Limb (tissue), 2 donors: ENCODE results near the gene GRAP2.

ENCODE experiments used
- DNase-seq, 2 donors: peaks; one replicate each; pipeline ENCODE4 v3.0.0-alpha.2; 2016; ENCODE audit errors: extremely low spot score in 2 of 2

Gene GRAP2

DNA sequence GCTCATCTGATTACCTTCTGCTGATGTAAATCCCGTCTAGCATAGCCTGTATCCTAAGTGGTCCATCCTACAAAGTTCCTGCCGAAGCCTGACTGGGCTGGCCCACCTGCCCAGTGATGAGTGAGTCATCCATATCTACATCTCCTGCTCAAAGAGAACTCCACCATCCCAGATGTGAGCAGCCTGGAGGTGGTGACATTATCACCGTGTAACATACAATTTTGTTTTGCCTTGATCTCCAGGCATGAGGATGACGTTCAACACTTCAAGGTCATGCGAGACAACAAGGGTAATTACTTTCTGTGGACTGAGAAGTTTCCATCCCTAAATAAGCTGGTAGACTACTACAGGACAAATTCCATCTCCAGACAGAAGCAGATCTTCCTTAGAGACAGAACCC is 64.9 kb downstream of the GRAP2 start:
- no peak for DNase-seq

- DNase-seq, result no peak
Observed at GRCh38 chr22:39966470-39966869, 65.6 kb downstream of the GRAP2 start.

GRCh38 chr22:39967103-39967829 is 66.4 kb downstream of the GRAP2 start:
- DNase-seq, result no peak

DNA sequence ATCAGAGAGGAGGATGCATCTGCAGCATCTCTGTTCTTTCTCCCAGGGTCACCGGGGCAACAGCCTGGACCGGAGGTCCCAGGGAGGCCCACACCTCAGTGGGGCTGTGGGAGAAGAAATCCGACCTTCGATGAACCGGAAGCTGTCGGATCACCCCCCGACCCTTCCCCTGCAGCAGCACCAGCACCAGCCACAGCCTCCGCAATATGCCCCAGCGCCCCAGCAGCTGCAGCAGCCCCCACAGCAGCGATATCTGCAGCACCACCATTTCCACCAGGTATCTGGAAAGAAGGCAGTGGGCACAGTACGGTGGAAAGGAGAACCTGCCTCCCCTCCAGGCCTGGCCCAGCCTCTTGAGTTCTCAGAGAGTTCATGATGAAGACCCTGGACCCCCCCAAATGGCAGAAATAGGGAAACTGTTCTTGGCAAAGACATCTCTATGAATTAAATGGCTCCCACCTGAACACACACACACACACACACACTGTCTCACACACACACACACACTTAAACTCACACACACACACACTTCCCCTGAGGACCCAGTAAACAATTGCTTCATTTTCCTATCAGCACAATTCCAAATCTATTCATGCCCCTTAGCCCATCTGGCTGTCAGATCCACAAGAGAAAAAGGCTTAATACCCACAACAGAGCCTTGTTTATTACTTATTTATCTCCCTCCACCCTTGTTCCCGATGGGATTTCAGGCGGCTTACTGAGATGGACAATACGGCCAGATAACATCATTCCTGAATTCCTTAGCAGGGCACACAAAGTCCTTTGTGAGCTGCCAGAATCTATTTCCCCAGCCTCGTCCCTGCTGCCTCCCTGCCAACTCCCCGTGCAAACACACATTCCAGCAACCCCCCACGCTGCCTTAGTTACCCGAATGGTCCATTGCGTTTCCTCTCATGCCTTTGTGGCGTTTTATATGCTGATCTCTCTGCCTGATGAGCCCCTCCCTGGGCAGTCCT is 67.4 kb downstream of the GRAP2 start:
- DNase-seq, result peak in 1 of 2 donors; percentile 44

GRCh38 chr22:39970742-39971141 is 69.9 kb downstream of the GRAP2 start:
- no peak for DNase-seq

GRCh38 chr22:39972641-39973040 is 71.8 kb downstream of the GRAP2 start:
- no peak for DNase-seq

- DNase-seq, result no peak
Observed at GRCh38 chr22:39973656-39974055, 72.8 kb downstream of the GRAP2 start.

- DNase-seq, result no peak
Observed at GRCh38 chr22:39974065-39974464, 73.2 kb downstream of the GRAP2 start.

DNA sequence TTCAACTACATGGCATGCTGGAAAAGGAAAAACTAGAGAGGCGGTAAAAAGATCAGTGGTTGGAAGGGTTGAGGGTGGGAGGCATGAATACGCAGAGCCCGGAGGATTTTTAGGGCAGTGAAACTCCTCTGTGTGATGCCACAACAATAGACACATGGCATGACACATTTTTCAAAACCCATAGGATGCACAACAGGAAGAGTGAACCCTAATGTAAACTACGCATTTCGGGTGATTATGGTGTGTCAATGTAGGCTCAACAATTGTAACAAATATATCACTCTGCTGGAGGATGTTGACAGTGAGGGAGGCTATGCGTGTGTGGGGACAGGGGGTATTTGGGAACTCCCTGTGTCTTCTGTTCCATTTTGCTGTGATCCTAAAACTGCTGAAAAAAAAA is 78.2 kb downstream of the GRAP2 start:
- no peak for DNase-seq

DNA sequence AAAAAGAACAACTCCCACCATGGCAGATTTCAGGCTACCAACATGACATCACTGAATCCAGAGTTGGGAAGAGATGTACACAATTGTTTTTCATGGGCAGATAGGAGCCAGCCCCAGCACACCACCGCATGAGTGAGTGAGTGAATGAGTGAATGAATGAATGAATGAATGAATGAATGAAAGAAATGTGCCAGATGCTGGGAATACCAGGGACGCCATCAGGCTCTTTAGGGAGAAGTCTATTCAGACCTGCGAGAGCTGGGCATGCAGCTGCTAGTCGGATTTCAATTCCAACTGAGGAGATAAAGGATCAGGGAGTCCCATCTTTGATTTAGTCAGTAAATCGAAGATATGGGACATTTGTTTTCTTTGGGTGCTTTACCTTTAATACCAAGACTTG is 78.6 kb downstream of the GRAP2 start:
- no peak for DNase-seq

DNA sequence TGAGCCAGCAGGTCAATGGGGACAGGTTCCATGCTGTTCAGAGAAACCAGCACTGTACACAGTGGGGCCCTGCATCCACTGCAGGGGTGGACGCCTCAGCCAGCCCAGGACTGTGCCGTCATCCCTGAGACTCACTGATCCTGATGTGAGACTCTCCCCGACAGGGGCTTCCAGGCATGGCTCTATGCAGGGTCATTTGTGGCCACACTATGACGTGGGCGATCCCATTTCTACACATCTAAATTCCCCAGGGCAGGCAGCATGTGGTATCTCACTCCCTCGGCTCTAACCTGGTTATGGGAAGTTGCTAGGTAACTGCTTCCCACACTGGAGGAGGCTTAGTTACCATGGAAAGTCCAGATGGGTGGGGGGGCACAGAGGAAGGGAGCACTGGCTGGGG is 79.7 kb downstream of the GRAP2 start:
- DNase-seq, result no peak

DNA sequence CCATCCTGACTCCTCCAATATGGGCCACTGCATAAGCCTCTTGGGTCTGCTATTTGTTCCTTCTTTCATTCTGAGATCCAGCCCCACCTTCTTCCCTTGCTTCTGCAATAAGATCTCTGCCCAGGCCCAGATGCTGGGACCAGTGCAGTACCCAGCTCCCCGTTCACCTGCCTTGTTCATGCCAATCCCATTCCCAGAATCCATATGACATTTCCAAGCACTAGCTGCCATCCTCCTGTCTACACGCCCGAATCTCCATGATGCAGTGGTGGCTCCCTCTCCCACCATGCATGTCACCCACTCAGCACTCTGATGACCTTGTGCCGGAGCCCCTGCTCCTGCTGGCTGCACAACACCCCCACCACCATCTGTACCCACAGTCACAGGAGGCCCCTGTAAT is 82.5 kb downstream of the GRAP2 start:
- DNase-seq, result no peak

DNA sequence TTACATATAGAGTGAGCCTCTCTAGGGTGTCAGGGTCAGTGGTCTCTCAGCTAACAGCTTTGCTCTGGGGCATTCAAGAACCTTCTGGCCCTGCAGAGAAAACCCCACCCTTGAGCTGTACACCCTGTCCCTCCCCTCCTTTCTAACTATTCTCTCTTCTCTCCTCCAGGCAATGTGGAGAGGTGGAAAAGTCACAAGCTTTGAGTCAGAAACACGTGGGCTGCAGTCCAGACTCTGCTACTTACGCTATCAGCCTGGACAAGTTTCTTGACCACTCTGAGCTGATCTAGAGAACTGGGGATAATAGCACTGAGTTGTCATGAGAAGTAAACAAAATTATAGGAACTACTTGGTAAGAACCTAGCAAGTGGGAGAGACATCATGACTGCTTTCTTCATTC is 83.1 kb downstream of the GRAP2 start:
- DNase-seq, result no peak

GRCh38 chr22:39984746-39985145 is 83.9 kb downstream of the GRAP2 start:
- DNase-seq, result no peak

GRCh38 chr22:39985383-39986035 is 84.6 kb downstream of the GRAP2 start:
- DNase-seq, result no peak

DNA sequence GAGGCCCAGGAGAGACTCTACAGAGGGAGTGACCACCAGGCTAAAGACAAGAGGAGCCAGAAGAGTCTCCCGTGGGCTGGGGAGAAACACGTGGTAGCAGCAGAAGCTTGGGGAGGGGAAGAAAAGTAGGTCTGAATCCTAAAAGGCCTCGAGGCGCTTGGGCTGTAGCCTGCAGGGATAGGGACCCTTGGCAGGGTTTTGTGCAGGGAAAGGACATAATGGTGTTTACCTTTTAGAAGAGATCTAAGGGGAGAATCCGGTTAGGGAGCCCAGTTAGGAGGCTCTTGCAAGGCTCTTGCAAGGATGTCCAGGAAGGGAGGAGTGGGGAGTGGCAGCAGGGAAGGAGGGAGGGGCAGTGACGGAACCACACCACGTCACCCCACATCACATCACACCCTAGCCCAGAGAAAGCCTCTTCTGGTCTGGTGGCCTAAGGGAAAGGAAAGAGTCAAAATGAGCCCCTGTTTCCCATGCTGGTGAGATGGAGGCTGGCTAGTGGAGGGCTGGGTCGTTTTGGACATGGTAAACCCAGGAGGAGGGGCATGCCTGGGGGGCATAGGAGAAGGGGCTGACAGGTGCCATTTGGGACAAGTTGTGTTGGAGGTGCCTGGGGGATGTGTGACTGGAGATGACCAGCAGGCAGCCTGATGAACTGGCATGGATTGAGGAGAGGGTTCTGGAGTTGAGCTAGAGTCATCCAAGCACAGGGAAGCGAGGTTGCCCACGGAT is 87.7 kb downstream of the GRAP2 start:
- DNase-seq, result no peak

GRCh38 chr22:39989633-39990032 is 88.7 kb downstream of the GRAP2 start:
- no peak for DNase-seq

GRCh38 chr22:39990686-39991085 is 89.8 kb downstream of the GRAP2 start:
- no peak for DNase-seq

DNA sequence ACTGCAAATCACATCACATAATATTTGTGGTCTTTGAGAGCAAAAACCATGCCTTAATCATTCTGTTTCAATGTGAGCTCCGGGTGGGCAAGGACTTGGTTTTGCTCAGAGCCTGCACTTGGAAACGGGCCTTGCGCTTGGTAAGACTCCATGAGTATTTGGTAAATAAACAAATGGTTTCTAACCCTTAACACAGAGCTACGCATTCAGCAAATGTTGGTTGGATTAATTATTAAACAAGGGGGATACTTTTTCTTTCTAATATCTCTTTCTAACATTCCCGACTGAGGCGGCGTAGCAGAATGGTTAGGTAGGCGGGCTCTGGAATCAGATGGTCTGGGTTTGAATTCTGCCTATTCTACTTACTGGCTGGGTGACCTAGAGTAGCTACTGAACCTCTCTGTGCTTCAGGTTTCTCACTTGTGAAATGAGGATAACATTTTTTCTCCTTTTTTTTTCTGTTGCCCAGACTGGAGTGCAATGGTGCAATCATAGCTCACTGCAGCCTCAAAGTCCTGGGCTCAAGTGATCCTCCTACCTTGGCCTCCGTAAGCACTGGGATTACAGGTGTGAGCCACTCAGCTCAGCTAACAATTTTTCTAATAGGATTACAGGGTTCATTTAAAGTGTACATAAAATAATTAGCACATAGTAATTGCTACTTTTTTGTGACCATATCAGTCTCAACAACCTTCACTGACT is 90.4 kb downstream of the GRAP2 start:
- no peak for DNase-seq

DNA sequence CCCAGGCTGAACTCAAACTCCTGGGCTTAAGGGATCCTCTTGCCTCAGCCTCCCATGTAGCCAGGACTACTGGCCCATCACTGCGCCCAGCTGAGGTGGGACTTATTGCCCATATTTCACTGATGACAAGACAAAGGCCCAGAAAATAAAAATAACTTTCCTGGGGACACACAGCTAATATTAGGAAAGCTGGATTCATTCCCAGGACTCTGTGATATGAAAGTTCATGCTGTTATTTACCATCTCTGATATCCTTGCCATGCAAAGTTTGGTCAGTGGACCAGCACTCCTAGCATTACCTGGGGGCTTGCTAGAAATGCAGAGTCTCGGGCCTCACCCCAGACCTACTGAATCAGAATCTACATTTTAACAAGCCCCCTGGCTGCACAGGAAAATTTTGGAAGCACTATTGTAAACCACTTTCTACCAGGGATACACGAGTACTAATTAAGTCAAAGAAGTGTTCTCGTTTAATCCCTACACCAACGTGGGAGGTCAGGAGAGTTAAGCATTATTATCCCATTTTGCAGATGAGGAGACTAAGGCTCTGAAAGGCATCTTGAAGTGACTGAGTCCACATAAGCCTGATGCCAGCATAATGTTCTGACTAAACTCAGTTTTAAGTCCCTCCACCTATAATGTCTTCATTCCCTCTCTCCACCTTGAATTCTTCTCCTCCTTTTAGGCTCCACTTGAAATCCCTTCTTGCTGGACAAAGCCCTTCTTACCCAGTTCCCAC is 91.4 kb downstream of the GRAP2 start:
- DNase-seq, result no peak
